ENCODE data around the gene ZNF407.

DNA sequence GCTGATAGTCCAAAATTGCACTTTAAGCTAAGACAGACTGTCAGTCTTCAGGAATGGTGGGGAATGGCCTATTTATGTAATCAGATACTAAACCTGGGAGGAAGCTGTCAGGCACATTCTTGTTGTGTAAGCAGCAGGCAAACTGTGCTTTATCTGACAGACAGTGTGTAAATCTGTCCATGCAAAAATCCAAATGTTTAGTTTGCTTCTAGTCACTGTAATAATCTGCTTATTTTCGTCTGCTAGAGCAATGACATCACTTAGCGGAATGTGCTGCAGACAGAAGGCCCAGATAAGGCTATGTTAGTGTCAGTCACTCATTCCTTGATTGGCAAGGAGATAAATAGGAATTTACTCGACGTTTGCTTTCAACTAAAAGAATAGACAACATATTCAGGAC is 263.5 kb downstream of the ZNF407 start:
- TF ChIP-seq, protein P1, sequence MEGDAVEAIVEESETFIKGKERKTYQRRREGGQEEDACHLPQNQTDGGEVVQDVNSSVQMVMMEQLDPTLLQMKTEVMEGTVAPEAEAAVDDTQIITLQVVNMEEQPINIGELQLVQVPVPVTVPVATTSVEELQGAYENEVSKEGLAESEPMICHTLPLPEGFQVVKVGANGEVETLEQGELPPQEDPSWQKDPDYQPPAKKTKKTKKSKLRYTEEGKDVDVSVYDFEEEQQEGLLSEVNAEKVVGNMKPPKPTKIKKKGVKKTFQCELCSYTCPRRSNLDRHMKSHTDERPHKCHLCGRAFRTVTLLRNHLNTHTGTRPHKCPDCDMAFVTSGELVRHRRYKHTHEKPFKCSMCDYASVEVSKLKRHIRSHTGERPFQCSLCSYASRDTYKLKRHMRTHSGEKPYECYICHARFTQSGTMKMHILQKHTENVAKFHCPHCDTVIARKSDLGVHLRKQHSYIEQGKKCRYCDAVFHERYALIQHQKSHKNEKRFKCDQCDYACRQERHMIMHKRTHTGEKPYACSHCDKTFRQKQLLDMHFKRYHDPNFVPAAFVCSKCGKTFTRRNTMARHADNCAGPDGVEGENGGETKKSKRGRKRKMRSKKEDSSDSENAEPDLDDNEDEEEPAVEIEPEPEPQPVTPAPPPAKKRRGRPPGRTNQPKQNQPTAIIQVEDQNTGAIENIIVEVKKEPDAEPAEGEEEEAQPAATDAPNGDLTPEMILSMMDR (IDR thresholded peaks at IDR 0.05) = no peak
- no peak for TF ChIP-seq POLR2AphosphoS5 (IDR thresholded peaks at IDR 0.05)
